NCI-H2196 treated with DMSO at 0.1 percent for 48 hours (cell line): ENCODE data around the gene CNTNAP2.

Experiments used
- DNase-seq: peaks from one replicate; lab custom pipeline; 2025; ENCODE audit not compliant: unreplicated experiment; lab: John Stamatoyannopoulos, UW

Gene CNTNAP2

GRCh38 chr7:147519062-147519461, 1402.5 kb downstream of the CNTNAP2 start:
- DNase-seq: no peak

DNA sequence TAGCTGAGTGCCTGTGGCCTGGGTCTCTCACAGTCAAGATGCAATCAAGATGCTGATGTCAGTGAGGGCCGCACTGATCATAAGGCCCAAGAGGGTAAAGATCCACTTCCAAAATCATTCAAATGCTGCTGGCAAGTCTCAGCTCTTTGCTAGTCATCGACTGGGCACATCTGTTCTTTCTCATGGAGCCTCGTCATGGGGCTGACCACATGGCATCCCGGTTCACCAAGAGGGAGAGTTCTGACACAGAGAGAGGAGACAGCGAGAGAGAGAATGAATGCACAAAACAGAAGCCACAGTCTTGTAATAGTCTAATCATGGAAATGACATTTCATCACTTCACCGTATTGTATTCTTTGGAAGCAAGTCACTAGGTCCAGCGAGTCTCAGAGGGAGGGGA, 1406.5 kb downstream of the CNTNAP2 start:
- no peak for DNase-seq

DNA sequence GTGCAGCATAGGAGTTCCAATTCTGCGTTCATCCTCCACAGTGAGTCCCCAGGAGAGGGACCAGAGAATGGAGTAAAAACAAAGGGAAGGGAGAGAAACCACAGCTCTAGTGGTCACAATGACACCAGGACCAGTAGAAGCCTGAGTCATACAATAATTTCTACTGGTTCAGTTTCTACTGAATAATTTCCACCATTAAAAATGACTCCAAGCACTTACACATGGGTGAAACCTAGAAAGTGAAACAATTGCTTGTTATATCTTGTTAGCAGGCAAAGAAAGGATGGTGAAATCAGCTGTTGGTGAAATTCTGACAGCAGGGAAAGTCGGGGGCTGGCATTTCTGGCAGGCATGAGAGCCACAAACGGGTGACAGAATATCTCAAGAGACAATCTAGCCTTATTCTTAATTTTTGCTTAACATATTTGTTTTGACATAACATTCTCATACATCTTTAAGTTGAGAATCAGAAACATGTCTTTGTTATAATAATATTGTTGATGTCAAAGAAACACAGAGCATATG, 1408.2 kb downstream of the CNTNAP2 start:
- no peak for DNase-seq

DNA sequence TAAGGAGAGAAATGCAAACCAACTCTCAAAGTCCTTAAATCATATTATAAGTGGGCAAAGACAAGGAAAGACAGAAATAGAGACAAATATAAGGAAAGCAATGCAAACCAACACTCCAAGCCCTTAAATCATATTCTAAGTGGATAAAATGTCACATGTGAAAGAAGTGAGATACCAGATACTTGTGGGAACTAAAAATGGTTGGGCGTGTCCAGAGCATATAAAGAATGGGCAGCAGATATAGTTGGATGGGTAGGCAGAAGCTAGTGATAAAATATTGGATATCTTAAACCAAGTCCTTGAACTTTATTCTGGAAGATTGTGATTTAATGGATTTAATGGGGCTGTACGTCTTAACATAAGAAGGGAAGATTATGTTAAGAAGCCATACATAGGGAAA, 1408.7 kb downstream of the CNTNAP2 start:
- DNase-seq: no peak

DNA sequence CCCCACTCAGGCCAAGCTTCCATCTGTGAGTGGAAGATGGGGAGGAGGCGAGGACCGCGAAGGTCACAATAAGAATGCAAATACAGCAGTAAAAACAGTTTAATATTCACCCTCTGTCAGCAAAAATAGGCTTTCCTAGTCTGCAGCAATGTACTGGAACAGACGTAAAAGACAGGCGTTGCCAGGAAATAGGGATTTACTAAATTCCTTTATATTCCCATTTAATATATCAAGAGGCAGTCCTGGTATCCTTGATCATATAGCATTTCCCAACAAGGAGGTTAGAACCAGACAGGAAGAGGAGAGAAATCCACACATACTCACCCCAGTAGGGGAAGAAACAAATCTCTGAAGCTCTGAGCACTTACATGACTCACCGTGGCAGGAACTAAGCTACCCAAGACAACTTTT, 1419.1 kb downstream of the CNTNAP2 start:
- no peak for DNase-seq

DNA sequence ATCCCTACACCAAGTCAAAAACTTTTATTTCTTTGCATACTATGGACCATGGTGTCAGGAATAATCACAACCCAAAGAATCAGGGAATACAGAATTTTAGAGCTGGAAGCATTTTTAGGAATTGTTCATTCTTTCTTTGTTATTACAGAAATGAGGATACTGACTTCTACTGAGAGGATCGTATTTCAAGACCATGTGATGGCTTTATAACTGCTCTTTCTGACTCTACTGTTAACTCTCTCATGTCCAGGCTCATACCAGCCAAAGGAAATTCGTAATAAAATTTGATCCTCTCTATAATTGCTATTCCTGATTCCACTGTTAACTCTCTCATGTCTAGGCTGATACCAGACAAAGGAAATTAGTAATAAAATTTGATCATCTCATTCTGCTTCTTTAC, 1423.1 kb downstream of the CNTNAP2 start:
- DNase-seq: no peak

DNA sequence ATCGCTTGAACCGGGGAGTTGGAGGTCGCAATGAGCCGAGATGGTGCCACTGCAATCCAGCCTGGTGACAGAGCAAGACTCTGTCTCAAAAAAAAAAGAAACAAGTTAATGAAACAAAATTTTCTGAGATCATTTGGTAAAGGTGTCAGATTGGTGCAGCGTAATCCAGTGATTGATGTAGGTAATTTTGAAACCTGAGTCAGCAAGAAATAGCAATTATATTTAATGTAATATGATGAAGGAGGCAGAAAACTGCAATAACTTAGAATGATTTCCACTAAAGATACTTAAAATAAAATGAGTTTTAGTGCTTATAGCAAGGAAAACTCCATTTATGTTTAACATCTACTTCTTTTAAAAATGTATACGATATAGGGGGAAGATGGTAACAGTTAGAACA, 1424.1 kb downstream of the CNTNAP2 start:
- no peak for DNase-seq

GRCh38 chr7:147541261-147541660, 1424.7 kb downstream of the CNTNAP2 start:
- no peak for DNase-seq

DNA sequence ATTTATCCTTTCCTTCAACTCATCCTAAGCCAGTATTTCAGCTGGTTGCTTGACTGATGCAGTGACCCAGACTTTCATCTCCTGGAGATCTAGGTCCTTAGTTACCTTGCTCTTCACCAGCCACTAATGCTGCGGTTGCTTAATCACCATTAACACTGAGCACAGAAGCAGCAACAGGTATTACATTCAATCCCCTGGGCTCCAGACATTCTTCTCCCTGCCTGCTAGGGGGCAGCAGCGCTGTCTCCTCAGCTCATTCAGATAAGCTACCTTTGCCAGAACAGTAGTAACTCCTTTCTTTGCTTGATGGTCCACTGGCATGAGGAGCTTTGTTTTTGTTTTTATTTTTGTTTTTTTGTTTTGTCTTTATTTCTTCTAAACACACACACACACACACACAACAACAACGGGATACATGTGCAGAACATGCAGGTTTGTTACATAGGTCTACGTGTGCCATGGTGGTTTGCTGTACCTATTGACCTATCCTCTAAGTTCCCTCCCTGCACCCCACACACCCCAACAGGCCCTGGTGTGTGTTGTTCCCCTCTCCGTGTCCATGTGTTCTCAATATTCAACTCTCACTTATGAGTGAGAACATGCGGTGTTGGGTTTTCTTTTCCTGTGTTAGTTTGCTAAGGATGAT, 1430.8 kb downstream of the CNTNAP2 start:
- peak; percentile 9 for DNase-seq

- DNase-seq: no peak
Measured at GRCh38 chr7:147556317-147556716, 1439.7 kb downstream of the CNTNAP2 start.

DNA sequence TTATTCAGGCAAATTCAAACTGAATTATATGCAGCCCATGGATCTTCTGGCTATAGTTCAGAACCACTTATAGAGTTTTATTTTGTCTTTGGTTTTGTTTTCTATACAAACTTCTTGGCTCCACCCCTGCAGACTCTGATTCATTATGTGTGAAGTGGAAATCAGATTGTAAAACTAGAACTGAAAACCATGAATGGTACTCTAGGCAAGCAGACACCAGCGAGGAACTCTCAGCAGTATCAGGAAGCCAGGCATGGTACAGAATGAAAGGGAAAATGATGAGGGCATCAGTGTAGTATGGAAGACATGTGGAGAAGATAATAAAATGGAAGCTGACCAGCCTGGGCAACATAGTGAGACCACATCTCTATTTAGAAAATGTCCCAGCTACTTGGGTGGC, 1447.1 kb downstream of the CNTNAP2 start:
- no peak for DNase-seq

DNA sequence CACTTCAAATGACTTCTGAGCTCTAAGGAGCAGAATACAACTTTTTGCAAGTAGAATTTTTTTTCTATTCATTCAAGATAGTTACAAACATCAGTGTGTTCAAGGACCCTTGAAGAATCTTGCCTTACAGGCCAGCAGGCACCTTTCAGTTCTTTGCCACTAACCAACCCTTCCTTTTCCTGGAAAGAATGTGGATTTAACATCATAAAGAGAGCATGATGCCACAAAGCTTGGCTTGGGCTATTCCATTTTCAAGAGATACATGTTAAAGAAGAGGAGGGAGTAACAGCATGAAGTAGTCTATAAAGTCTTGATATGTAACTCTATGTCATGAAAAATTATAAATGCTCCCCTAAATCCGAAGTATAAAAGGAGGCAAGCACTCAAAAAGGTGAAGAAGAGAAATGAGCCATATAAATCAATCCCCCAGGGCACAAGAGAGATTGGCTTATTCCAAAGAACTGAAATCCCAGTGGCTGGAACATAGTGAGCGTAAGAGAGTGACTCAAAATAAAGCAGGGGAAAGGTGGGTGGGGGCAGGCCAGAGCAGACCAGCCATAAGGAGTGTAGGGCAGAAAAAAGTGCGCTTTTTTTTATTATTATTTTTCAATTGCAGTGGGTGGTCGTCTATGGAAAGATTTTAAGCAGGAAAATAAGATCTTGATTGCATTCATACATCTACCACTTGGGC, 1448.3 kb downstream of the CNTNAP2 start:
- DNase-seq: no peak

DNA sequence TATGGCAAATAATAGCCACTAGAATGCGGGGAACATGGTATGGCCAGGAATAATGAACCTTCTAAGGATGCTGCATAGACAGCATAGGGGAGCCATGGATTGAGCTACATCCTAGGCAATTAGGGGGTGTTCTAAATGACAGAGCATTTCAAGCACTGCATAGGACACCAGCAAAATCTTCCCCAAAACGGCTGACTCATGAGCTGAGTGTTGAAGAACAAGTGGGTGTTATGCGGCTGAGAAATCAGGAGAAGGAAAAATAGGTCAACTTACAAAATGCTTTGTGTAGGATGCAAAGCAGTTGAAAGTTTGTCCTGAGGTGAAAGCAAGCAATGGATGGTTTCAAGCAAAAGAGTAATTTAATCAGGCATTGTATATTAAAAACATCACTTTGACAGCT, 1450.4 kb downstream of the CNTNAP2 start:
- DNase-seq: no peak

GRCh38 chr7:147569116-147569913, 1452.7 kb downstream of the CNTNAP2 start:
- DNase-seq: no peak

- no peak for DNase-seq
Measured at GRCh38 chr7:147570390-147570789, 1453.8 kb downstream of the CNTNAP2 start.

DNA sequence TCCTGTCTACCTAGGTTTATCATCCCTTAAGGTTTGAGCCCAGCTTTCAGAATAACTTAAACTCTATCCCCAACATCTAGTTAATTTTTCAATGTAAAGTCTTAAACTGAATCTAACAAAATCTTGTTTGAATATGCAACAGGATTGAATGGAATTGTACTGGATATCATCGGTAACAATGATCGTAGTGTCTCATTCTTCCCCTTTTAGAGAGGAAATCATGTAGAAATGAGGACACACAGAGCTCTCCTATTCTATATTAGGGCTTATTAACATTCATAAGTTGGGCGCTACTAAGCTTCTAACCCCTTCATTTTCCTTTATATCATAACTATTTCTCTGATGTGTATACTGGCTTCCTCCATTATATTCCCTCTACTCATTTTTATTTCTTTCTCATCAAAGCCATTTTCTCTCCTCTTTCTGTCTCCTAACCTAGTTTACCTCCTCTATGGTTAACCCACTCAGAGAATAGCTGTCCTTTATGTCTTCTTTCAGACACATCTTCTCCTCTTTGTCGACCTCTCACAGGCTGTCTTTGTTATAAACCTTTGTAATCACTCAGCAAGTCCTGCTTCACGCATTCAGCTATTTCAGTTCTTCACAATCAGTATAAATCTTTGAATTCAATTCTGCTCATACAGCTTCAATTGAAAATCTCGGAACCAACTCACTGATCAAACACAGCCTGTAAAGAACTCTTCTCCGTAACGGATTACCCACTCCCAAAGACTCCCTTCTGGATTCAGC, 1455.0 kb downstream of the CNTNAP2 start:
- DNase-seq: no peak

- no peak for DNase-seq
Measured at GRCh38 chr7:147578196-147578595, 1461.6 kb downstream of the CNTNAP2 start.

DNA sequence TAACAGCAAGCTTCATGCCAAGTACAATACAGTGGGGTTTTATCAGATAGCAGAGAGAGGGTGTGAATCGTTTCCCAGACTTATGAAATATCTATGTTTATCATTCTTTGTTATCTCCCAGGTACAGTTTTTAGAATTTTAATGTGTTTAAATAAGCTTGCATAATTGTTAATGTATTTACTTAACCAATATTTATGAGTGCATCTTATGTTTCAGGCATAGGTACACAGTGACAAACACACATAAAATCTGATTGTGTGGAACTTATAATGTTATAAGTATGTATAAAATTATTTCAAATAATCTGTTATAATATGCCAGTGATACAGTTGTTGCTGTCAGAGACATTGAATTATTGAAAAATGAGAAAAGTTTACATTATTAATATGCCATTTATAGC, 1462.5 kb downstream of the CNTNAP2 start:
- DNase-seq: no peak

- DNase-seq: no peak
Measured at GRCh38 chr7:147584771-147585193, 1468.2 kb downstream of the CNTNAP2 start.

GRCh38 chr7:147586110-147586509, 1469.5 kb downstream of the CNTNAP2 start:
- DNase-seq: no peak

DNA sequence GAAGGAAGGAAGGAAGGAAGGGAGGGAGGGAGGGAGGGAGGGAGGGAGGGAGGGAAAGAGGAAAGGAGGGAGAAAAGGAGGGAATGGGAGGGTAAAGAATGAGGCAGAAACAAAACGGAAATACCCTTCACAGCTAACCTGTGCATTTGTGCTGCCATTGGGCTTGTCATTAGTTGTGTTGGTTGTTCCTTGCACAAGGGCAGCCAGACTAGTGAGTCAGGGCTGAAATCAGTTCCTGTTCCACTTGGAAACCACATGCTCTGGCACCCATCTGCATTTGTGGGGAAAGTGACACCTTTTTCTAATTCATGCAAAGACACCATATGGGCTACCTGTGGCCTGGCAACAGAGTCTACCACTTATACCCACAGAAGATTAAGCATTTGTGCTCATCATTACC, 1469.9 kb downstream of the CNTNAP2 start:
- peak; percentile 8 for DNase-seq
